HCT116 (cell line): ENCODE data around the gene APOA1. TPM values are rescaled to one million over a fixed set of nuclear protein-coding genes. Genes with fewer than 3 reads are reported as not detected.

ENCODE experiments used
- ATAC-seq: fragments of 200-7000 bp; cut with Tn5 transposase; 2 replicates; pipeline ENCODE4 v1.9.1; 2020; ENCODE audit warnings: mild to moderate bottlenecking, moderate library complexity
- BruUV-seq: library from RNA; stranded (reverse); fragments of 400-500 nt; replicated peaks from 2 replicates; lab custom pipeline; 2021; lab: Mats Ljungman, UMichigan
- CTCF ChIA-PET: fragments of 300-600 bp; sonication (Branson Sonifier 250); formaldehyde crosslinking; loops from one replicate; lab custom pipeline; 2021; ENCODE audit warnings: antibody characterized with exemption; lab: Charles Lee
- POLR2A ChIA-PET: fragments of 300-600, 350-600 bp; sonication (Branson Sonifier 250); formaldehyde crosslinking; loops from one replicate; lab custom pipeline; 2021; ENCODE audit warnings: antibody characterized with exemption; lab: Charles Lee
- RAD21 ChIA-PET, 2 experiments: fragments of 300-600 bp; sonication (Branson Sonifier 250); formaldehyde crosslinking; loops; one replicate each; lab custom pipeline; 2023; ENCODE audit warnings: low total read pairs in 2 of 2; ENCODE audit not compliant: uncharacterized antibody in 2 of 2, unreplicated experiment in 2 of 2, low non-redundant PET in 1 of 2; lab: Charles Lee
- DNase-seq: peaks from one replicate; pipeline ENCODE4 v3.0.0-alpha.2; 2010; ENCODE audit warnings: low read depth, low spot score
- H2AFZ ChIP-seq: fragments of 200-600 bp; shearing (Covaris generic), sonication (generic); 2 replicates; pipeline ENCODE4 v1.6.1; 2017; ENCODE audit warnings: low read depth, mixed run types, mixed read lengths, antibody characterized with exemption, low read length; ENCODE audit not compliant: poor library complexity, severe bottlenecking
- H3K27ac ChIP-seq: 2 replicates; pipeline ENCODE4 v1.5.1; 2012; ENCODE audit warnings: low read depth, low read length
- H3K27me3 ChIP-seq: fragments of 200-600 bp; sonication (generic); 2 replicates; pipeline ENCODE4 v1.6.1; 2016; ENCODE audit warnings: mixed run types, low read length, mixed read lengths; ENCODE audit not compliant: insufficient read depth
- H3K36me3 ChIP-seq, 2 experiments: fragments of 200-500 bp in 1 of 2; fragments of 200-600 bp in 1 of 2; sonication (Bioruptor generic) in 1 of 2; sonication (generic) in 1 of 2; 2 replicates each; pipeline versions ENCODE4 v1.5.1 to v1.6.1; 2014 to 2016; ENCODE audit warnings: low read length in 2 of 2, inconsistent platforms in 1 of 2, mixed read lengths in 1 of 2, mixed run types in 1 of 2; ENCODE audit not compliant: insufficient read depth in 2 of 2, control insufficient read depth in 1 of 2
- H3K4me1 ChIP-seq, 2 experiments: fragments of 200-600 bp in 1 of 2; sonication (generic) in 1 of 2; 2 replicates each; pipeline versions ENCODE4 v1.5.1 to v1.6.1; 2012 to 2017; ENCODE audit warnings: low read length in 2 of 2, inconsistent platforms in 1 of 2, mild to moderate bottlenecking in 1 of 2, mixed read lengths in 1 of 2, mixed run types in 1 of 2, moderate library complexity in 1 of 2; ENCODE audit not compliant: insufficient read depth in 2 of 2, control insufficient read depth in 1 of 2
- H3K4me2 ChIP-seq: fragments of 200-600 bp; sonication (generic); 2 replicates; pipeline ENCODE4 v1.6.1; 2017; ENCODE audit warnings: mixed run types, low read length, mixed read lengths
- H3K4me3 ChIP-seq, 2 experiments: fragments of 200-600 bp in 1 of 2; sonication (generic) in 1 of 2; replicated peaks in 1 of 2; 2 replicates each; pipeline ENCODE4 v1.5.1; 2011 to 2016; ENCODE audit warnings: low read length in 2 of 2, control low read depth in 1 of 2, low read depth in 1 of 2, mild to moderate bottlenecking in 1 of 2, mixed read lengths in 1 of 2, mixed run types in 1 of 2
- H3K79me2 ChIP-seq: fragments of 200-600 bp; sonication (generic); 2 replicates; pipeline ENCODE4 v1.6.1; 2017; ENCODE audit warnings: mild to moderate bottlenecking, mixed run types, low read length, moderate library complexity, mixed read lengths; ENCODE audit not compliant: insufficient read depth
- H3K9ac ChIP-seq: fragments of 200-600 bp; sonication (generic); 2 replicates; pipeline ENCODE4 v1.6.1; 2016; ENCODE audit warnings: low read length, mixed read lengths
- H3K9me2 ChIP-seq: fragments of 200-600 bp; sonication (generic), shearing (Covaris generic); 2 replicates; pipeline ENCODE4 v1.6.1; 2017; ENCODE audit warnings: mixed run types, mild to moderate bottlenecking, moderate library complexity; ENCODE audit not compliant: insufficient read depth
- H3K9me3 ChIP-seq, 2 experiments: fragments of 200-500 bp in 1 of 2; fragments of 200-600 bp in 1 of 2; sonication (Bioruptor generic) in 1 of 2; sonication (generic) in 1 of 2; 2 replicates each; pipeline ENCODE4 v1.6.1; 2014 to 2017; ENCODE audit warnings: low read length in 2 of 2, mixed read lengths in 2 of 2, inconsistent platforms in 1 of 2, low read depth in 1 of 2, mild to moderate bottlenecking in 1 of 2, mixed run types in 1 of 2, moderate library complexity in 1 of 2; ENCODE audit not compliant: control insufficient read depth in 1 of 2, insufficient read depth in 1 of 2
- H4K20me1 ChIP-seq: fragments of 200-600 bp; sonication (generic), shearing (Covaris generic); 2 replicates; pipeline ENCODE4 v1.6.1; 2017; ENCODE audit warnings: mixed run types, mild to moderate bottlenecking, moderate library complexity; ENCODE audit not compliant: insufficient read depth
- CBX3 ChIP-seq: IDR thresholded peaks from 2 replicates; pipeline ENCODE4 v1.6.1; 2012; ENCODE audit warnings: low read depth
- CTCF ChIP-seq, 3 experiments: fragments of 200-600 bp in 1 of 3; sonication (generic) in 1 of 3; IDR thresholded peaks in 2 of 3; conservative IDR thresholded peaks in 1 of 3; 2 replicates each; pipeline ENCODE4 v1.5.1; 2012 to 2017; ENCODE audit warnings: low read depth in 2 of 3, low read length in 2 of 3, antibody characterized with exemption in 1 of 3, borderline replicate concordance in 1 of 3, control low read depth in 1 of 3, mild to moderate bottlenecking in 1 of 3, mixed read lengths in 1 of 3, mixed run types in 1 of 3, moderate library complexity in 1 of 3; ENCODE audit not compliant: insufficient read depth in 1 of 3
- ELF1 ChIP-seq: IDR thresholded peaks from 2 replicates; pipeline ENCODE4 v1.6.1; 2012; ENCODE audit warnings: low read depth, borderline replicate concordance
- EZH2 ChIP-seq: fragments of 200-600 bp; sonication (generic); IDR thresholded peaks from 2 replicates; pipeline ENCODE4 v1.6.1; 2017; ENCODE audit warnings: antibody characterized with exemption, mixed run types
- EZH2phosphoT487 ChIP-seq: fragments of 200-600 bp; IDR thresholded peaks from 2 replicates; pipeline ENCODE4 v1.6.1; 2018; ENCODE audit warnings: antibody characterized with exemption, borderline replicate concordance
- POLR2AphosphoS5 ChIP-seq: IDR thresholded peaks from 2 replicates; pipeline ENCODE4 v1.6.1; 2011; ENCODE audit warnings: mild to moderate bottlenecking, low read depth, low read length, moderate library complexity
- RAD21 ChIP-seq: IDR thresholded peaks from 2 replicates; pipeline ENCODE4 v1.6.1; 2012; ENCODE audit warnings: low read depth, mild to moderate bottlenecking
- SP1 ChIP-seq: IDR thresholded peaks from 2 replicates; pipeline ENCODE4 v1.6.1; 2012; ENCODE audit warnings: low read depth
- SRF ChIP-seq: IDR thresholded peaks from 2 replicates; pipeline ENCODE4 v1.6.1; 2012; ENCODE audit warnings: low read depth
- YY1 ChIP-seq: IDR thresholded peaks from 2 replicates; pipeline ENCODE4 v1.6.1; 2011; ENCODE audit warnings: low read length, low read depth, moderate library complexity, mild to moderate bottlenecking; ENCODE audit not compliant: insufficient replicate concordance; ENCODE audit errors: extremely low read depth
- ZNF274 ChIP-seq: fragments of 200-500 bp; sonication (Bioruptor generic); IDR thresholded peaks from 2 replicates; pipeline ENCODE4 v1.6.1; 2014; ENCODE audit warnings: mild to moderate bottlenecking, low read depth, low read length, inconsistent platforms
- intact Hi-C: fragments of 100-400 bp; cut with micrococcal nuclease; formaldehyde crosslinking; loops from 2 replicates; pipeline ENCODE4 v1.10.0; 2022
- total RNA-seq: library from RNA; stranded (reverse); gene quantifications from one replicate; pipeline ENCODE4 v1.2.1, GENCODE V29; 2021; ENCODE audit not compliant: unreplicated experiment

Gene APOA1
- total RNA-seq, 1 experiment from 2014 or later, result 2.0 TPM

- peaks cover 6 to 22% of the 10 kb centered on the region in 2 experiments; a peak in 2 of 4 replicates for H3K36me3 ChIP-seq
- DNase-seq (no peak), ATAC-seq (no peak)
- H2AFZ ChIP-seq, result no peak overlapping the region
- no peaks in the 10 kb centered on the region for H3K9me2 ChIP-seq
- TF ChIP-seq EZH2 (no peak), CTCF (IDR thresholded peaks at IDR 0.05 in 2 of 3, conservative IDR thresholded peaks at IDR 0.05 in 1 of 3; ENCODE audit: borderline replicate concordance in 1 of 3, insufficient read depth in 1 of 3, low read depth in 2 of 3, low read length in 2 of 3) (no peak), RAD21 (no peak), SRF (no peak), SP1 (no peak), EZH2phosphoT487 (no peak), ELF1 (no peak), ZNF274 (no peak), YY1 (no peak), CBX3 (no peak), POLR2AphosphoS5 (no peak)
- H3K27me3 ChIP-seq, result no peaks in the 10 kb centered on the region
- H3K4me2 ChIP-seq, result no peak overlapping the region
- H3K4me1 ChIP-seq, result peaks cover 0 to 5% of the 10 kb centered on the region in 2 experiments; a peak in 1 of 4 replicates
- BruUV-seq, result no TSS peak
- ChIA-PET CTCF (no interaction called here), POLR2A (no interaction called here), RAD21 (interaction anchor here in 1 of 2 experiments (0.6 kb wide), 1 partner anchor 39 kb away, joined by 3 read pairs; the partner anchor contains the start of gene APOA1)
- H3K9ac ChIP-seq, result no peak overlapping the region
- H3K9me3 ChIP-seq, result no peaks in the 10 kb centered on the region
- H3K4me3 ChIP-seq, result no peak overlapping the region
- no peaks in the 10 kb centered on the region for H4K20me1 ChIP-seq
- intact Hi-C loops, result no loop called here
- no peak overlapping the region for H3K27ac ChIP-seq
- H3K79me2 ChIP-seq, result no peaks in the 10 kb centered on the region
These were observed 39.2 kb upstream of the APOA1 start for GRCh38 chr11:116876656-116877055.
